K562 (cell line): ENCODE results near the gene CGNL1.

Experiments used
- CTCF ChIP-seq, 3 experiments: IDR thresholded peaks in 2 of 3; conservative IDR thresholded peaks in 1 of 3; 2 replicates each; pipeline ENCODE4 v1.5.1; 2011 to 2012; ENCODE audit warnings: low read length in 3 of 3, mild to moderate bottlenecking in 3 of 3, control low read depth in 2 of 3, improper control_type of control experiment in 1 of 3, inconsistent platforms in 1 of 3, low read depth in 1 of 3, mixed read lengths in 1 of 3, moderate library complexity in 1 of 3; ENCODE audit not compliant: insufficient read depth in 2 of 3
- DMBX1 ChIP-seq: fragments of 250-450 bp; sonication (Bioruptor Pico); IDR thresholded peaks from 2 replicates; pipeline ENCODE4 v1.8.0; 2022; ENCODE audit warnings: inconsistent platforms, mild to moderate bottlenecking, moderate library complexity, borderline replicate concordance
- DPF2 ChIP-seq: fragments of 450-650 bp; IDR thresholded peaks from 2 replicates; pipeline ENCODE4 v1.6.1; 2016
- JUNB ChIP-seq: fragments of 450-650 bp; formaldehyde crosslinking; conservative IDR thresholded peaks from 2 replicates; pipeline ENCODE4 v1.4.0; 2020; ENCODE audit warnings: mild to moderate bottlenecking
- POLR2A ChIP-seq: fragments of 450-650 bp; conservative IDR thresholded peaks from 2 replicates; pipeline ENCODE4 v1.6.1; 2016
- TEAD4 ChIP-seq, 2 experiments: sonication (generic) in 1 of 2; formaldehyde crosslinking in 1 of 2; IDR thresholded peaks; 2 replicates each; pipeline versions ENCODE4 v1.6.1 to v1.8.0; 2012 to 2022; ENCODE audit warnings: borderline replicate concordance in 1 of 2, inconsistent platforms in 1 of 2, low read length in 1 of 2, mild to moderate bottlenecking in 1 of 2, missing genetic modification reagents in 1 of 2
- TSHZ1 ChIP-seq: fragments of 250-450 bp; sonication (Bioruptor Pico); IDR thresholded peaks from 2 replicates; pipeline ENCODE4 v1.4.0; 2020; ENCODE audit warnings: mild to moderate bottlenecking, moderate library complexity
- ZNF224 ChIP-seq: sonication (generic); formaldehyde crosslinking; IDR thresholded peaks from 2 replicates; pipeline ENCODE4 v1.8.0; 2022; ENCODE audit warnings: mild to moderate bottlenecking, missing genetic modification reagents
- TF ChIP-seq, protein P1 (sequence below): sonication (generic); formaldehyde crosslinking; IDR thresholded peaks from 2 replicates; pipeline ENCODE4 v1.8.1; 2022; ENCODE audit warnings: missing genetic modification reagents

DNA sequence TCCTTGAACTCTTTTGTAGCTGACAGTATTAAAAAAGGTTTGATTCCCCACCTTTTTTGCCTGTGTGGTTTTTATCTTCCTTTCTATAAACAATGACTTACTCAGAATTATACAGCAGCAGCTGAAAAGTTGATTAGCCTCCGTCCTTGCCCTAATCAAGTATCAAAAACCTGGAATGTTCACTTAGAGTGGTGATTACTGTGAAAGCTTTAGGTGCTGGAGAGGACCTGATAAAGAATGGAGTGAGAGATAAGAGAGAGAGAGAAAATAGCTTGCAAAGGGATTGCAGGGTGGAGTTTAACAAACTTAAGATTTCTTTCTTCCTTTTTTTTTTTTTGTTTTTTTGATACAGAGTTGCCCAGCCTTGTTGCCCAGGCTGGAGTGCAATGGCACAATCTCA is 6.7 kb downstream of the CGNL1 start:
- no peak for TF ChIP-seq POLR2A
- TF ChIP-seq TEAD4 (IDR thresholded peaks at IDR 0.05; ENCODE audit: low read length), result peak; percentile 97
- TF ChIP-seq TEAD4 (CRISPR knock-in tag; IDR thresholded peaks at IDR 0.05; ENCODE audit: borderline replicate concordance), result no peak
- no peak for TF ChIP-seq ZNF224 (CRISPR knock-in tag)
- peak; percentile 76 for TF ChIP-seq DPF2
- TF ChIP-seq CTCF (IDR thresholded peaks at IDR 0.05 in 2 of 3, conservative IDR thresholded peaks at IDR 0.05 in 1 of 3; ENCODE audit: insufficient read depth in 2 of 3, low read depth in 1 of 3, low read length in 3 of 3), result no peak
- TF ChIP-seq TSHZ1 (CRISPR knock-in tag), result no peak
- TF ChIP-seq DMBX1 (CRISPR knock-in tag), result peak; percentile 68; the same call in 1 of the 2 replicates
- TF ChIP-seq, protein P1, sequence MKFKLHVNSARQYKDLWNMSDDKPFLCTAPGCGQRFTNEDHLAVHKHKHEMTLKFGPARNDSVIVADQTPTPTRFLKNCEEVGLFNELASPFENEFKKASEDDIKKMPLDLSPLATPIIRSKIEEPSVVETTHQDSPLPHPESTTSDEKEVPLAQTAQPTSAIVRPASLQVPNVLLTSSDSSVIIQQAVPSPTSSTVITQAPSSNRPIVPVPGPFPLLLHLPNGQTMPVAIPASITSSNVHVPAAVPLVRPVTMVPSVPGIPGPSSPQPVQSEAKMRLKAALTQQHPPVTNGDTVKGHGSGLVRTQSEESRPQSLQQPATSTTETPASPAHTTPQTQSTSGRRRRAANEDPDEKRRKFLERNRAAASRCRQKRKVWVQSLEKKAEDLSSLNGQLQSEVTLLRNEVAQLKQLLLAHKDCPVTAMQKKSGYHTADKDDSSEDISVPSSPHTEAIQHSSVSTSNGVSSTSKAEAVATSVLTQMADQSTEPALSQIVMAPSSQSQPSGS (CRISPR knock-in tag), result no peak
- no peak for TF ChIP-seq JUNB (CRISPR knock-in tag)
